ENCODE data around the gene PPP6R2. TPM values are rescaled to one million over a fixed set of nuclear protein-coding genes. Genes with fewer than 3 reads are reported as not detected.

PPP6R2 gene
- total and polyA plus RNA-seq, 9 of the 15 experiments (the other 6 are each of a cell fraction or from before 2014, with no cell fraction given) = 0.32 to 39.8 (median 21.4) TPM

- Histone ChIP-seq H3K9me3 (replicated peaks; ENCODE audit: control insufficient read depth, insufficient read depth, low read depth, low read length) (no peaks in the 10 kb centered on the region), H3K4me2 (ENCODE audit: insufficient read depth, low read length) (peak overlapping the region; percentile 81), H2AFZ (ENCODE audit: low read depth, low read length) (peak overlapping the region; percentile 83), H3K4me3 (peak overlapping the region; percentile 60), H4K20me1 (replicated peaks; ENCODE audit: control insufficient read depth, insufficient read depth, low read length) (no peaks in the 10 kb centered on the region), H3K27me3 (ENCODE audit: control insufficient read depth in 2 of 2, insufficient read depth in 2 of 2, low read length in 2 of 2) (no peaks in the 10 kb centered on the region), H3K36me3 (ENCODE audit: control insufficient read depth, insufficient read depth, low read length) (no peaks in the 10 kb centered on the region), H3K27ac (ENCODE audit: extremely low read depth, low read depth, low read length) (peak overlapping the region; percentile 88), H3K9ac (ENCODE audit: insufficient read depth in 1 of 2, low read depth in 2 of 2, low read length in 2 of 2) (peak overlapping the region; percentile 92 to 98), H3K79me2 (ENCODE audit: control insufficient read depth, insufficient read depth, low read length) (peaks cover 31% of the 10 kb centered on the region), H3K4me1 (replicated peaks in 1 of 2; ENCODE audit: control insufficient read depth in 2 of 2, insufficient read depth in 2 of 2, low read length in 2 of 2) (peaks cover 2 to 28% of the 10 kb centered on the region in 2 experiments; a peak in 4 of 5 replicates), H3K9me1 (ENCODE audit: control insufficient read depth, insufficient read depth, low read length) (no peaks in the 10 kb centered on the region)
- ATAC-seq = no peak
- POLR2A ChIA-PET = interaction anchor here (0.6 to 1.0 kb wide), 3 partner anchors 35 to 381 kb away, joined by 3 read pairs; no protein-coding TSS in a partner anchor
- CTCF ChIA-PET (ENCODE audit: low intra/inter-chr PET ratio) = no interaction called here
- in situ Hi-C loops (cut with MboI) (loop anchor here (5.0 kb wide), 1 partner anchor 55 kb away; the partner anchor contains the start of gene MAPK11), intact Hi-C loops (cut with micrococcal nuclease) (loop anchor here (5.0 kb wide), 1 partner anchor 55 kb away; the partner anchor contains the start of gene MAPK11)
- no peak for DNase-seq (ENCODE audit: extremely low read depth in 1 of 4, low spot score in 3 of 4)
- no peak for FAIRE-seq
- BruUV-seq (replicated peaks) = no TSS peak
- WGBS (ENCODE audit: insufficient coverage, low coverage, missing lambda C conversion rate) = 40% methylated on average over 15 of the region's 22 CpGs
- no peak for TF ChIP-seq NBN (IDR thresholded peaks at IDR 0.05; ENCODE audit: low read depth)
- 0 out of 4 replicates have a peak, but pooled peaks of 1 of the 2 experiments have one; percentile 11 for TF ChIP-seq FOXA3 (CRISPR knock-in tag; conservative IDR thresholded peaks at IDR 0.05 in 1 of 2, IDR thresholded peaks at IDR 0.05 in 1 of 2)
- no peak for TF ChIP-seq TOE1 (IDR thresholded peaks at IDR 0.05; ENCODE audit: borderline replicate concordance)
- TF ChIP-seq TOE1 (CRISPR knock-in tag; IDR thresholded peaks at IDR 0.05; ENCODE audit: borderline replicate concordance, low read depth) = no peak
- no peak for TF ChIP-seq NFATC3 (IDR thresholded peaks at IDR 0.05)
- TF ChIP-seq ZNF717 (CRISPR knock-in tag; IDR thresholded peaks at IDR 0.05) = no peak
- no peak for TF ChIP-seq SP2 (IDR thresholded peaks at IDR 0.05; ENCODE audit: extremely low read depth, low read depth, low read length, poor library complexity, severe bottlenecking)
- TF ChIP-seq BCOR (IDR thresholded peaks at IDR 0.05) = no peak
- TF ChIP-seq NFRKB (IDR thresholded peaks at IDR 0.05; ENCODE audit: low read depth) = 0 out of 2 replicates have a peak, but pooled peaks have one; percentile 37
- no peak for TF ChIP-seq TRIM24 (IDR thresholded peaks at IDR 0.05)
- TF ChIP-seq TCF7 (IDR thresholded peaks at IDR 0.05; ENCODE audit: borderline replicate concordance) = no peak
- peak; percentile 87; the same call in 1 of the 2 replicates for TF ChIP-seq ZNF592 (IDR thresholded peaks at IDR 0.05)
- no peak for TF ChIP-seq ZC3H4 (CRISPR knock-in tag; IDR thresholded peaks at IDR 0.05; ENCODE audit: borderline replicate concordance)
- no peak for TF ChIP-seq SREBF2 (CRISPR knock-in tag; IDR thresholded peaks at IDR 0.05)
- no peak for TF ChIP-seq ELK3 (CRISPR knock-in tag; IDR thresholded peaks at IDR 0.05)
- TF ChIP-seq KAT7 (CRISPR knock-in tag; IDR thresholded peaks at IDR 0.05; ENCODE audit: borderline replicate concordance) = no peak
- TF ChIP-seq HEY1 (CRISPR knock-in tag; IDR thresholded peaks at IDR 0.05; ENCODE audit: borderline replicate concordance) = no peak
- TF ChIP-seq NFE2L1 (tag; IDR thresholded peaks at IDR 0.05; ENCODE audit: borderline replicate concordance, low read depth) = no peak
- no peak for TF ChIP-seq CEBPB (tag; IDR thresholded peaks at IDR 0.05)
Measured at GRCh38 chr22:50327711-50328019, 15.5 kb upstream of the PPP6R2 start.
